Thyroid gland (tissue), 4 donors: ENCODE measurements around the gene FXYD3. TPM values are rescaled to one million over a fixed set of nuclear protein-coding genes. Genes with fewer than 3 reads are reported as not detected.

Experiments
- DNase-seq, 2 donors: peaks; one replicate each; pipeline ENCODE4 v3.0.0-alpha.2; 2019
- H3K27ac ChIP-seq, 3 donors: fragments of 200-600 bp; sonication (generic); 1 replicate in 2 of 3; 2 replicates in 1 of 3; pipeline ENCODE4 v1.5.1; 2016 to 2019; ENCODE audit warnings: mild to moderate bottlenecking in 1 of 3, moderate library complexity in 1 of 3
- H3K27me3 ChIP-seq: fragments of 200-600 bp; sonication (generic); one replicate; pipeline ENCODE4 v1.5.1; 2019
- H3K36me3 ChIP-seq, 2 donors: fragments of 200-600 bp; sonication (generic); one replicate each; pipeline ENCODE4 v1.5.1; 2016 to 2019
- H3K4me1 ChIP-seq, 2 donors: fragments of 200-600 bp; sonication (generic); one replicate each; pipeline ENCODE4 v1.5.1; 2017 to 2019
- H3K4me3 ChIP-seq, 3 donors: fragments of 200-600 bp; sonication (generic); replicated peaks in 1 of 3; 1 replicate in 2 of 3; 2 replicates in 1 of 3; pipeline ENCODE4 v1.5.1; 2016; ENCODE audit warnings: mild to moderate bottlenecking in 1 of 3
- H3K9me3 ChIP-seq: fragments of 200-600 bp; sonication (generic); one replicate; pipeline ENCODE4 v1.5.1; 2017
- POLR2A ChIP-seq, 2 donors: fragments of 450-650 bp; IDR thresholded peaks; one replicate each; pipeline ENCODE4 v1.6.1; 2017; ENCODE audit warnings: antibody characterized with exemption in 2 of 2, mild to moderate bottlenecking in 2 of 2, moderate library complexity in 1 of 2
- WGBS, 2 donors: methylation state at CpG; one replicate each; pipeline ENCODE4 v1.1.5; 2017; 5-methylcytosine and 5-hydroxymethylcytosine counted together
- intact Hi-C: fragments of 100-400 bp; cut with DNase I; formaldehyde crosslinking; loops from one replicate; pipeline ENCODE4 v1.15.1; 2023
- total RNA-seq, 4 donors: library from RNA; depleted of rRNA; stranded (reverse); fragments of >200 nt; gene quantifications; one replicate each; pipeline ENCODE4 v1.2.3, GENCODE V29; 2016
- TF ChIP-seq, protein P1 (sequence below), 6 experiments: fragments of 200-600 bp in 3 of 6; fragments of 450-650 bp in 3 of 6; sonication (generic) in 3 of 6; IDR thresholded peaks; one replicate each; pipeline ENCODE4 v1.5.1; 2016 to 2019; ENCODE audit warnings: antibody characterized with exemption in 6 of 6, mild to moderate bottlenecking in 2 of 6, inconsistent platforms in 1 of 6, moderate library complexity in 1 of 6

Gene FXYD3
- total RNA-seq, 4 donors from 2014 or later = 1.1 TPM; not detected in 3

DNA sequence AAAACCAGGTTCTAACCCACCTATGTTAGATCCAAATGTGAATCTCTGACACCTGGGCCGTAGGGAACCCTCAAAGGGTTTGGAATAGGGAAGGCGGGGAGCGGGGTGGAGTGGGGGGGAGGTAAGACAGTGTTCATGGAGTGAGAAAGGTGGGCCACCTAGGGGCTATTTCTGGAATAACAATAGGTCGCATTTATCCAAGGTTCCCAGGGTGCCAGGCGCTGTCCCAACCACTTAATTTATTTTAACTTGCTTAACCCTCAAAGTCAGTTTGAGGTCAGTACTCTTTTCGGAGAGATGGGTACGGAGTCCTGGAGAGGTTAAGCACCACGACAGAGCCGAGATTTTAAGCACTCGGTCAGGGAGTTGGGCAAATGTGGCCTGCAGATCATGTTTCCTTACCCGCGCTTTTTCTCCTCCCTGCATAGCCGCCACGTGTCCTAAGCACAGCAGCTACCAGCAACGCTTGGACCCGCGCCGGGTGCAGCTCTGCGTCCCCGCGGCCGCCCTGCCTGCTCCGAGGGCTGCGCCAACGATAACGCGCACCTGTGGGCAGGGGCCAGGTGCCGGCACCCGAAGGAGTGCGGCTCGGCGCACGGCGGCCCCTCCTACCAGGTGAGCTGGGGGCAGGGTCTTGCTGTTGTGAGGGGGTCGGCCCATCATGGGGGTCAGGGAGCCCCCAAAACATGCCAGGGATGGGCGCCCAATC, 25.0 kb upstream of the FXYD3 start:
- TF ChIP-seq, protein P1, sequence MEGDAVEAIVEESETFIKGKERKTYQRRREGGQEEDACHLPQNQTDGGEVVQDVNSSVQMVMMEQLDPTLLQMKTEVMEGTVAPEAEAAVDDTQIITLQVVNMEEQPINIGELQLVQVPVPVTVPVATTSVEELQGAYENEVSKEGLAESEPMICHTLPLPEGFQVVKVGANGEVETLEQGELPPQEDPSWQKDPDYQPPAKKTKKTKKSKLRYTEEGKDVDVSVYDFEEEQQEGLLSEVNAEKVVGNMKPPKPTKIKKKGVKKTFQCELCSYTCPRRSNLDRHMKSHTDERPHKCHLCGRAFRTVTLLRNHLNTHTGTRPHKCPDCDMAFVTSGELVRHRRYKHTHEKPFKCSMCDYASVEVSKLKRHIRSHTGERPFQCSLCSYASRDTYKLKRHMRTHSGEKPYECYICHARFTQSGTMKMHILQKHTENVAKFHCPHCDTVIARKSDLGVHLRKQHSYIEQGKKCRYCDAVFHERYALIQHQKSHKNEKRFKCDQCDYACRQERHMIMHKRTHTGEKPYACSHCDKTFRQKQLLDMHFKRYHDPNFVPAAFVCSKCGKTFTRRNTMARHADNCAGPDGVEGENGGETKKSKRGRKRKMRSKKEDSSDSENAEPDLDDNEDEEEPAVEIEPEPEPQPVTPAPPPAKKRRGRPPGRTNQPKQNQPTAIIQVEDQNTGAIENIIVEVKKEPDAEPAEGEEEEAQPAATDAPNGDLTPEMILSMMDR (IDR thresholded peaks at IDR 0.05) = peak in 5 of 6 experiments; percentile 15 to 69 (median 53)
- TF ChIP-seq POLR2A (IDR thresholded peaks at IDR 0.05) = no peak
- Histone ChIP-seq H3K4me3 (no peak overlapping the region), H3K9me3 (no peaks in the 10 kb centered on the region), H3K27ac (no peak overlapping the region), H3K27me3 (no peaks in the 10 kb centered on the region), H3K4me1 (peaks cover 0 to 5% of the 10 kb centered on the region in 2 donors), H3K36me3 (no peaks in the 10 kb centered on the region)
- 2 to 9% methylated on average over 14 to 27 of the region's 36 CpGs for whole genome bisulfite sequencing, 2 donors
- intact Hi-C loops = no loop called here
- peak; percentile 49 to 51 for DNase-seq

- H3K27me3 ChIP-seq = no peaks in the 10 kb centered on the region
- no peaks in the 10 kb centered on the region for H3K36me3 ChIP-seq
- TF ChIP-seq, protein P1 (IDR thresholded peaks at IDR 0.05) = no peak
- no peak for TF ChIP-seq POLR2A (IDR thresholded peaks at IDR 0.05)
- H3K27ac ChIP-seq = no peak overlapping the region
- peaks cover 0 to 5% of the 10 kb centered on the region in 2 donors for H3K4me1 ChIP-seq
- H3K9me3 ChIP-seq = no peaks in the 10 kb centered on the region
- intact Hi-C loops = no loop called here
- H3K4me3 ChIP-seq = no peak overlapping the region
- DNase-seq = no peak
- 90 to 96% methylated on average over 5 of the region's 5 CpGs for WGBS, 2 donors
Measured at GRCh38 chr19:35093430-35093829, 22.2 kb upstream of the FXYD3 start.

- H3K4me3 ChIP-seq = no peak overlapping the region
- peaks cover 0 to 5% of the 10 kb centered on the region in 2 donors for H3K4me1 ChIP-seq
- no peaks in the 10 kb centered on the region for H3K9me3 ChIP-seq
- WGBS, 2 donors = 88 to 96% methylated on average over 1 to 5 of the region's 11 CpGs
- H3K36me3 ChIP-seq = no peaks in the 10 kb centered on the region
- no peaks in the 10 kb centered on the region for H3K27me3 ChIP-seq
- intact Hi-C loops = no loop called here
- no peak for DNase-seq
- no peak for TF ChIP-seq POLR2A (IDR thresholded peaks at IDR 0.05)
- TF ChIP-seq, protein P1 (IDR thresholded peaks at IDR 0.05) = no peak
- H3K27ac ChIP-seq = no peak overlapping the region
Measured at GRCh38 chr19:35093941-35094647, 21.5 kb upstream of the FXYD3 start.

GRCh38 chr19:35094656-35095055, 21.0 kb upstream of the FXYD3 start:
- Histone ChIP-seq H3K4me1 (peaks cover 0 to 5% of the 10 kb centered on the region in 2 donors), H3K27me3 (no peaks in the 10 kb centered on the region), H3K27ac (no peak overlapping the region), H3K36me3 (no peaks in the 10 kb centered on the region), H3K9me3 (no peaks in the 10 kb centered on the region), H3K4me3 (no peak overlapping the region)
- intact Hi-C loops = no loop called here
- no peak for DNase-seq
- WGBS, 2 donors = 89 to 90% methylated on average over 4 of the region's 4 CpGs
- TF ChIP-seq POLR2A (IDR thresholded peaks at IDR 0.05) = no peak
- TF ChIP-seq, protein P1 (IDR thresholded peaks at IDR 0.05) = no peak
